GM12891 (cell line): ENCODE measurements around the gene PARVB.

Experiments
- DNase-seq: peaks from one replicate; pipeline ENCODE4 v3.0.0; 2011; ENCODE audit warnings: low spot score; ENCODE audit not compliant: insufficient read length
- FAIRE-seq: peaks from 2 replicates; lab custom pipeline; 2011; peaks lifted over from hg19 to GRCh38; lab: Jason Lieb, UNC
- PAX5 ChIP-seq: IDR thresholded peaks from 2 replicates; pipeline ENCODE4 v1.6.1; 2011; ENCODE audit warnings: low read length, moderate library complexity, mild to moderate bottlenecking; ENCODE audit not compliant: insufficient read depth, severe bottlenecking
- POLR2A ChIP-seq: IDR thresholded peaks from 2 replicates; pipeline ENCODE4 v1.6.1; 2011; ENCODE audit warnings: low read depth, low read length, control low read depth
- POLR2AphosphoS5 ChIP-seq: IDR thresholded peaks from 2 replicates; pipeline ENCODE4 v1.6.1; 2011; ENCODE audit warnings: low read depth, low read length, control low read depth
- POU2F2 ChIP-seq: IDR thresholded peaks from 2 replicates; pipeline ENCODE4 v1.6.1; 2011; ENCODE audit warnings: low read depth, mild to moderate bottlenecking, control low read depth, low read length, moderate library complexity
- SPI1 ChIP-seq: IDR thresholded peaks from 2 replicates; pipeline ENCODE4 v1.6.1; 2011; ENCODE audit warnings: low read depth, low read length, control low read depth
- TAF1 ChIP-seq: IDR thresholded peaks from 2 replicates; pipeline ENCODE4 v1.6.1; 2011; ENCODE audit warnings: low read depth, low read length, control low read depth

Gene PARVB

DNA sequence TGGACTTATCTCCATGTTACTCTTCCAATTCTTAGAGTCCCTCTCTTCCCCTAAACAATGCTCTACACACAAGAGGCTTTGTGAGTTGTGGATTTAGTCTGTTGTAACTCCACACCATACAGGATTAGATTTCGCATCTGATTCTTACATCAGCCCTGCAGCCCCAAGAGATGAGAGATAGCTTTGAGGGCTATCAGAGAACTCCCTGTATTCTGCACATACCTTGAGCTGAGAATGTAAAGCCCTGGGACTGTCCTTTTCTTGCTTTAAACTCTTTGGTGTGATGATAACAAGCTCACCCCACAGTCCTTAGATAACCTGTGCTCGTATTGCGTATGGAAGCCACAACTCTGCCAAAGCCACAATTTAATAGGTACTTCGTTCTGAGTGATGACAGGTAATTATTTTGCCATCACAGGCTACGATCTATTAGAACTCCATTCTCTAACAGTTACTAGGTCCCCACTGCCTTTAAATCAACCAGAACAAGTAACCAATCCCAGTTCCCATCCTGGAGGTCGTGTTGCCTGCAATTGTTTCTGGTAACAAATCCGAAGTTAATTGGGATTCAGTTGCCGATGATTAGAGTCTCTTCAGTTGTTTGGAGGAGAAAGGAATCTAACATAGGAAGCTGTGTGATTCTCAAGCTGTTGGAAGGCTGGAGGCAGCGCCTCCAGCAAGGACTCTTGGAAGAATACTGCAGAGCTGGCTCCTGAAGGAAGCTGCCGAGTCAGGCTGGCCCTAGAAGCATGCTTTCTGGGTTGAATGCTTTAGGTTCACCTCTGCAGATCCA lies 155.3 kb downstream of the PARVB start:
- TF ChIP-seq SPI1 (no peak), POU2F2 (no peak), PAX5 (no peak), POLR2AphosphoS5 (no peak), TAF1 (no peak), POLR2A (no peak)
- DNase-seq, result no peak
- FAIRE-seq, result peak; percentile 13

- FAIRE-seq, result no peak
- DNase-seq, result no peak
- TF ChIP-seq POLR2AphosphoS5 (no peak), POLR2A (no peak), PAX5 (no peak), SPI1 (no peak), POU2F2 (no peak), TAF1 (no peak)
Observed at GRCh38 chr22:44179989-44180705, 156.0 kb downstream of the PARVB start.

- FAIRE-seq (peak; percentile 95), DNase-seq (peak; percentile 76)
- TF ChIP-seq TAF1 (0 out of 2 replicates have a peak, but pooled peaks have one; percentile 10), POLR2AphosphoS5 (no peak), SPI1 (no peak), POLR2A (peak; percentile 55), PAX5 (no peak), POU2F2 (no peak)
Observed at GRCh38 chr22:44180706-44181032, 156.6 kb downstream of the PARVB start, which contains the start of gene PARVG. TSS of gene PARVG (plus strand) at chr22:44180925. CDS start at chr22:44183330, 2,405 bp downstream.

GRCh38 chr22:44181033-44181911 lies 157.2 kb downstream of the PARVB start:
- DNase-seq, result peak; percentile 47
- TF ChIP-seq POU2F2 (0 out of 2 replicates have a peak, but pooled peaks have one; percentile 28), PAX5 (no peak), POLR2AphosphoS5 (peak; percentile 78), SPI1 (peak; percentile 41), POLR2A (peak; percentile 50; the same call in 1 of the 2 replicates), TAF1 (0 out of 2 replicates have a peak, but pooled peaks have one; percentile 1)
- FAIRE-seq, result no peak

DNA sequence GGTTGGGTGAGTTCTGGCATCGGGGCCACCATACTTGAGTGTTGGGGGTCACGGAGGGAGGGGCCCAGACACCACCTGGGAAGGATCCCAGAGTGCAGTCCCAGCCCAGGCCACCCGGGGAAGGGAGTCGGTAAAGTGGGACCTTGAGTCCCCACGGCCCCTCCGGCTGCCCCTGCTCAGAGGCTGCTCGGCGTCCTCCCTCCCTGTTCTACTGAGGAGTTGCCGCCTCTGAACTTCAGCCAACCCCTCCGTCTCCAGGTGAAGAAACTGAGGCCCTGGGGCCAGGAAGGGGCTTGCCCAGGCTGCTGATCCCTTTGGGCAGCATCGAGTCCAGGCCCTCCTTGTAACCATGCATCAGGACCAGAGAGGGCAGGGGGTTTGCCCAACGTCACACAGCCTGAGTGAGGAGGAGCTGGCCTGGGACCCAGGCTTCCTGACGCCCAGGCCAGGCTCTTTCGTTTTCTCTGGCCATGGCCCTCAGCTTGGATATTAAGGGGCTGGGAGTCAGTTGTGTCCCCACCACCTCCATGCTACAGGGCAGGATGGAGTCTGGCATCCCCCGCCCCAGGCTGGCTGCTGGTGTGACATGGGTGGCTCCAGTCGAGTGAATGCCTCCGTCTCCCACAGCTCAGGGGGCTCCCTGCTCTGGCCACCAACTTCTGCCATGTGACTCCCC lies 157.9 kb downstream of the PARVB start:
- FAIRE-seq (no peak), DNase-seq (no peak)
- TF ChIP-seq POU2F2, result no peak
- TF ChIP-seq SPI1, result no peak
- no peak for TF ChIP-seq PAX5
- no peak for TF ChIP-seq TAF1
- no peak for TF ChIP-seq POLR2A
- TF ChIP-seq POLR2AphosphoS5, result no peak

GRCh38 chr22:44182588-44183286 lies 158.6 kb downstream of the PARVB start:
- DNase-seq (peak; percentile 49), FAIRE-seq (peak; percentile 90)
- TF ChIP-seq SPI1, result peak; percentile 88
- TF ChIP-seq POLR2A, result no peak; the same call in 1 of the 2 replicates
- TF ChIP-seq TAF1, result no peak
- TF ChIP-seq POLR2AphosphoS5, result peak; percentile 58
- TF ChIP-seq POU2F2, result no peak

DNA sequence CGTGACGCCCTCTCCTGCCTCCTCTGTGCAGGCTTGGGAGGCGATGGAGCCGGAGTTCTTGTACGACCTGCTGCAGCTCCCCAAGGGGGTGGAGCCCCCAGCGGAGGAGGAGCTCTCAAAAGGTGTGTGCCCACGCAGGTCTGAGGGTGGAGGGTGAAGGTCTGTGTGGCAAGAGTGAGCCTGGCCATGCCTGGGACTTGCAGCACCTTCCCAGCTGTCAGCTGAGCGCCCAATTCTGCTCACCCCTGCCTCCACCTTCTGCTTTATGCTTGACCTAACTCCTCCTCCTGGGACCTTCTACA lies 159.1 kb downstream of the PARVB start:
- FAIRE-seq (peak; percentile 50), DNase-seq (no peak)
- no peak for TF ChIP-seq TAF1
- TF ChIP-seq POLR2A, result no peak
- TF ChIP-seq PAX5, result no peak
- TF ChIP-seq POU2F2, result no peak
- no peak for TF ChIP-seq POLR2AphosphoS5
- TF ChIP-seq SPI1, result no peak

DNA sequence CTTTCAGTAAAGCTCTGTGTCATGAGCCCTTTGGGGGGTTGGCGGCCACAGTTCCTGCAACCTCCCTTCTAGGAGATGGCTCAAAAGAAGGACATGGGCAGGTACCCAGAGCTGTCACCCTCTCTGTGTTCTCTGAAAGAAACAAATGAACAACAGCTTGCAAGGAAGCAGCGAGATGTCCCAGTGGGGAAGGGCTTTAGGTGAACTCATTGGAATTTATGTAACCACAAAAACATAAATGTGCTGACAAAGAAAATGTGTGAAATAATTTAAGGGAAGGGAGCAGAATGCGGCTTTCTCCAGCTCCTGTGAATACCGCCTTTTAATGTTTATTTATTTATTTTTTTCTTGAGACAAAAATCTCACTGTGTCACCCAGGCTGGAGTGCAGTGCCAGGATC lies 159.9 kb downstream of the PARVB start:
- DNase-seq (no peak), FAIRE-seq (no peak)
- TF ChIP-seq POLR2A, result no peak
